GM19025 (cell line): ENCODE results near the gene PIM1.
"Not testable (repeated sequence)": the region's sequence is repeated elsewhere in the genome, so short reads cannot be mapped to it uniquely, and the experiment has no call there.

Experiments
- ATAC-seq: cut with Tn5 transposase; IDR thresholded peaks from one replicate; pipeline ENCODE4 v1.9.1; 2021; ENCODE audit warnings: mild to moderate bottlenecking, low read depth, moderate library complexity; ENCODE audit not compliant: unreplicated experiment

The PIM1 gene

DNA sequence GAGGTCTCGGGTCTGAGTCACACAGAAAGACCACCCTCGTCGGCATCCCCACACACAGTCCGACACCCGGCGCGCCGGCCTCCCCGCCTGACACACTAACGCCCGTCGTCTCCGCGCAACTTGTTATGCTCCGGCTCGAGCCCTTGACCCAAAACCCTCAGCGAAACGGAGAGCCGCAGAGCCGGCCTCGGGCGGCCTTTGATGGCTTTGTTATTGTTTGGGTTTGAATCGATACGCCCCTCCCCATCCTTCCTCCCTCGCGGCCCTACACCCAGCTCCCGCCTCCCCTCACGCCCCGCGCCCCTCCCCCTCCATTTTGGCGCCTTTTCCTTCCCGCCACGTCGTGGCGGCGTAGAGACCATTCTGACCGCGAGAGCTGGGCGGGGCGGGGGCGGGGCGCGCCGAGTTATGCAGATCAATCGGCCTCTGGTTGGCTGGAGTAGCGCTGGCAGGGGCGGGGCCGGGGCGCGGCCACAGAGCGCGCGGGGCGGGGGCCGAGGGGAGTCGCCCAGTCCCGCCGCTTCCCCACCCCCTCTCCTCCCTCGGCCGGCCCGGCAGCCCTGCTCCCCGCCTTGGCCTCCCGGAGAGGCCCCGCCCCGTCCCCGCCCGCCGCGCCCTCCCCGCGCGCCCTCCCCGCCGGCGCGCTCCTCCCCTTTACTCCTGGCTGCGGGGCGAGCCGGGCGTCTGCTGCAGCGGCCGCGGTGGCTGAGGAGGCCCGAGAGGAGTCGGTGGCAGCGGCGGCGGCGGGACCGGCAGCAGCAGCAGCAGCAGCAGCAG, at the start of gene PIM1:
Gene PIM1 (plus strand): TSS at position 657 of the 777 bp plus-strand sequence. CDS start 424 bp downstream, outside the sequence.
- ATAC-seq = peak; percentile 79

DNA sequence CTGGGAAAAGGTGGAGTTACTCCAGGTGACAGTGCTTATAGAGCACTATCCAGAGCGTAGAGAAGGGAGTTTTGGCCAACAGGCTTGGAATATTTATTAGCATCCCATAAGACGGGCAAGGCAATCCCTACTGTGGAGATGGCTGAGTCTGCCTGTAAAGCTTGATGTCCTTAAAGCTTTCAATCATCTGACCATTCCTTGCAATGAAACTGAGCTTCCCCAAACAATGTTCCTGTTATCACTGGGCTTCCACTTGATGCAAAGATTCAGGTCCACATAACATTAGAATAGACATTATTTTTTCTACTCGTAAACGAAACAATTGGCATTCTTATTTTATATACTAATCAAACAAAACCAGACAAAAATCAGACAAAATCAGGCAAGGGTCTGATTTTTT, 48.4 kb upstream of the PIM1 start:
- no peak for ATAC-seq

DNA sequence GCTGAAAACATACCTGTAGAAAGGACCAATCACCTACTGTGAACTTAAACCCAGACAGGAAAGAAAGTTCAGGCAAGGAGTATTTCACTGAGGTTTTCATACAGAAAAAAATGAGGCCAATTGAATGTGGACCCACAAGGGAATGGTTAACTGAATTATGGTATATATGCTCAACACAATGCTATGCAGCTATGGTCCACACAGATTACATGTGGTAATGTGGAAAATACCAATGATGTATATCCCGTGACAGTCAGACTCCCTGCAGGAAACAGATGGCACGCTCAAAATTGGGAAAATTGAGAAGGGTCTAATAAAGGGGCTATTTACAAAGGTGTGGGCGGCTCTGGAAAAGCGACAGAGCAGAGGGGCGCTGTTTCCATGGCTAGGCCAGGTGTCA, 47.1 kb upstream of the PIM1 start:
- no peak for ATAC-seq

DNA sequence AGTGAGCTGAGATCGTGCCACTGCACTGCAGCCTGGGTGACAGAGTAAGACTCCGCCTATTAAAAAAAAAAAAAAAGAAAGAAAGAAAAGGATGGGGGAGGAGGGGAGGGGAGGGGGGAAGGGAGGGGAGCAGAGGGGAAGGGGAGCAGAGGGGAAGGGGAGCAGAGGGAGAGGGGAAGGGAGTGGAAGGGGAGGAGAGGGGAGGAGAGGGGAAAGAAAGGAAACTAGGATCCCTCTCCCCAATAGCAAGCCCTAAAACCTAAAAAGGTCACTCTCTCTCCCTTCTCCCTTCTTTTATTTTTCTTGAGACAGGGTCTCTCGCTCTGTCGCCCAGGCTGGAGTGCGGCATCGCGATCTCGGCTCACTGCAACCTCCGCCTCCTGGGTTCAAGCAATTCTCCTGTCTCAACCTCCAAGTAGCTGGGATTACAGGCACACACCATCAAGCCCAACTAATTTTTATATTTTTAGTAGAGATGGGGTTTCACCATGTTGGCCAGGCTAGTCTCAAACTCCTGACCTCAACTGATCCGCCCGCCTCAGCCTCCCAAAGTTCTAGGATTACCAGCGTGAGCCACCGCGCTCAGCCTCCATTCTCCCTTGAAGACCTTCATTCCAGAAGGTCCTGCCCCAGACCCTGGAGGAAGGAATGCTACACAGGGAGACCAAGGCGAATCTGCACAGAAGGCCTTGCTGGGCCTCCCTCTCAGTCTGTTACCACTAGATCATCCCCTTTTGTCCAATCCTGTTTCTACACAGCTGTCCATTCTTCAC, 45.8 kb upstream of the PIM1 start:
- ATAC-seq = no peak

DNA sequence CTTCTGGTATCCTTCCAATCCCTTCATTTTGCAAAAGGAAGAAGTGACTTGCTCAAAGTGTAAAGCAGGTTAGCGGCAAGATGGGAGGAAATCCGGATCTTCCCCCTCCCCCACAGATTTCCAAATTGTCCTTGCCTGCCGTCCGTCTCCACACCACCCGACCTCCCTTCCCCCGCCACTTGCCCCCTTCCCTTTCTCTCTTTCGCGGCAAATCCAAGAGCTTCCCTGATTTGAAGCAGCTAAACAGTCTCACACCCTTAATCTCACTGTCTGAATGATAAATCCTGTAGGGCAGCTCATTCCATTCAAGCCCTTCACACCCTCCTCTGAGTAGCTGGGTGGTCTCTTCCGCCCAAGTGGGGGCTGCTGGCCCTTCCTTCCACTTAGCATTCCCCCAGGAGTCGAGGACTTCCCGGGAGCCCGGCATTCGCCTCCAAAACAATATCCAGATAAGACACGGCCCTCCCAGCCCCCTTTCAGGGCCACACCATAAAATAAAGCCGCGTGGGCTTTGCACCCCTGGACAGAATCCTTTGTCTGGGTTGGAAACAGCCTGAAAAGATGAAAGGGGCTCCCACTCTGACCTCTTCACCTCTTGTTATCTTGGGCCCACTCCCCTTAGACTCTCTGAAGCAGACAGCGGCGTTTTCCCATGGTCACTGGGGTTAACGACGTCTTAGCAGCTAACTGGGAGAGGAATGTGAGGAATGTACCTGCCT, 44.0 kb upstream of the PIM1 start:
- ATAC-seq = no peak

DNA sequence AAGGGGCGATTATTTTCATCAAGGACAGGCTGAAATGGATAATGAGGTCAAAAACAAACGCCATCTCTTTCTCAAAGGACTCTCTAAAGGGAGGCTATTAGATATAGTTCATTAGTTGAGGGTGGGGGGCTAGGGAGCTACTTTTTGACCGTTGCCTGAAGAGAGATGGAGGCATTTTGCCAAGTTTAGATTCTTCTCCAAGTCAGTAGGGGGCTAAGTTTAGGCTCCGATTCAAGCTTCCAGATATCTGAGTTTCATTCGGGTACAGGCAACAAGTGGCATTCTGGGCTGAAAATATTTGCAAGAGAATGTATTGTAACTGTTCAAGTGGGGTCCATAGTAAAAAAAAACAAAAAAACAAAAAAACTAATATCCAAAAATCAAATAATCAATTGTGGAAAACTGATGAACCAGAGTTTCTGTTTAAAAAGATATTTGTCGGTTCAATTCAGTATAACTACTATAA, 43.4 kb upstream of the PIM1 start:
- ATAC-seq = no peak

DNA sequence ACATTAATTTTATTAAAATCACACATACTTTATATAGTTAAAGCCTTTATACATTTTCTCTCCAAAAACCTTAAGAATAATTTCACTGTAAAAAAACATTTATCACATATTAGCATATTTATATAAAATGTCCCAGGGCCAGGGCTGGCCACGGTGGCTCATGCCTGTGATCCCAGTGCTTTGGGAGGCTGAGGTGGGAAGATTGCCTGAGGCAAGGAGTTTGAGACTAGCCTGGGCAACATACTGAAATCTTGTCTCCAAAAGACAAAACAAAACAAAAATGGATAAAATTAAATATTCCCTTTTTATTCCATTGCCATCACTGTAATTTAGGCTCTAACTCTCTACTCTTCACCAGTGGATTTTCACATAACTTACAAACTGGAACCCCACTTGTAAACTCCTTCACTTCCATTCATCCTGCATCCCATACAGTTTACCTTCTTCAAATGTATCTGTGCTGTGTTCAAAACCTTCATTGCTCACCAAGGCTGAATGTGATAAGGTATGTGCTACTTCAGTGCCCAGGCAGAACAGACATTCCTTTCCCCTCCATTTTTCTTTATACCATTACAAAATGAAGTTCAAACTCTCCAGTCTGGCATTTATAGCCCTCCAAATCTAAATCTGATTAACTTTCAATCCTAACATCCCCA, 42.9 kb upstream of the PIM1 start:
- ATAC-seq = no peak

DNA sequence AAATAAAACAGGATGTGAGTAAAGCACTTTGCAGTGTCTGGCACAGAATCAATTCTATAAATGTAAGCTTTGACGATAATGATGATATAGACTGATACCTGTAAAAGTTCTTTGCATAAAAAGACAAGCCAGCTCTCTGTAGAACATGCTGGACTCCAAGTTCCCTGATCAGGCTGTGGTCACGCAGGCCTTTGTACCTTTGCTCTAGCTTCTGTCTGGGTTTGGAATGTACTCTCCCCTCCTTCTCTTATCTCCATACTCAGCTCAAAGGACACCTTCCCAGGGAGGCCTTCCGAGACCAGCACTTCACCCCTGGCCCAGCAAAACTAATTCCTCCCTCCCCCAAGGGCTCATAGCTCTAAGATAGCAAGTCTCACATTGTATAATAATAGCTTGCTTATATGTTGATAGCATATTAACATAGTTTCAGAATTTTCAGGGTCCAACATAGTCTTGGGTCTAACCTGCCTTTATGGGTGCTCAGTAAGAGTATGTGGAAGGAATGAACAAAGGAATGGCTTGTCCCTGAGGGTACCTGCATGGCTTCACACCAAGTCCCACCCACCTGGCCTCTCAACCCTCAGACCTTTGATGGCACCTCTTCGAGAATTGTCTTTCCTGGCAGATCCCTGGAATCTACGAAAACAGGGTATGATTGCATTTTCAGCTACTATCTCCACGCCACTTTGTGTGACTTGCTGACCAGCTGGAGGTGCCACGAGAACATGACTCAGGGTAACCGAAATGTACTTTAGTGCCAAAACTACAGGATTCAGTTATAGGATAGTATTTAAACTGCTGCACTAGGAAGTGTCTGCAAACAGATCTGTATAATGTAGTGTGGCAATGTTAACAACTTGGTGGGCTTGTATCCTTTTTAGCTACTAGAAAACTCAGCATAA, 41.7 kb upstream of the PIM1 start:
- ATAC-seq = no peak

DNA sequence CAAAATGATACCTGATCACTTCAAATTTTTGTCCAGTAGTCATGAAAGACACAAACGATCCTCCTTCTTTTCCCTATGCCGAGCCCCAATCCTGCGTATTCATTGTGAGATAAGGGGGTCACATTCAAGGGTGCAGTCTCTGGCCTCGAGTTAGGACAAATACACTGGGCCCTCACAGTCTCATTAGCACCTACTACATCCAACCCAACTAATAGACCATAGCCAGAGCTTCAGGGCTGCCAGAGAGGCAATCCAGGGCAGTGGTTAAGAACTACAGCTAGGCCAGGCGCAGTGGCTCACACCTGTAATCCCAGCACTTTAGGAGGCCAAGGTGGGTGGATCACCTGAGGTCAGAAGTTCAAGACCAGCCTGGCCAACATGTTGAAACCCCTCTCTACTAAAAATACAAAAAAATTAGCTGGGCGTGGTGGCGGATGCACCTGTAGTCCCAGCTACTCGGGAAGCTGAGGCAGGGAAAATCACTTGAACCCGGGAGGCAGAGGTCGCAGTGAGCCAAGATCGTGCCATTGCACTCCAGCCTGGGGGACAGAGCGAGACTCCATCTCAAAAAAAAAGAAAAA, 41.0 kb upstream of the PIM1 start:
- not testable (repeated sequence) for ATAC-seq

DNA sequence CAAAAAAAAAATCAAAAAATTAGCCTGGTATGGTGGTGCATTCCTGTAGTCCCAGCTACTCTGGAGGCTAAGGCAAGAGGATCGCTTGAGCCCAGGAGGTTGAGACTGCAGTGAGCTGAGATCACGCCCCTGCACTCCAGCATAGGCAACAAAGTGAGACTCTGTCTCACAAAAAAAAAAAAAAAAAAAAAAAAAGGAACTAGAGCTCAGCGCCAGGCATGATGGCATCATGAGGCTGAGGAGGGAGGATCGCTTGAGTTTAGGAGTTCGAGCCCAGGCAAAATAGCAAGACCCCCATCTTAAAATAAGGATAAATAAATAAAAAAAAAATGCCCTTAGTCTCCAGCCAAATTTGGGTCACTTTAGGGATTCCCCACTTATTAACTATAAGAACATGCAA, 40.4 kb upstream of the PIM1 start:
- no peak for ATAC-seq

DNA sequence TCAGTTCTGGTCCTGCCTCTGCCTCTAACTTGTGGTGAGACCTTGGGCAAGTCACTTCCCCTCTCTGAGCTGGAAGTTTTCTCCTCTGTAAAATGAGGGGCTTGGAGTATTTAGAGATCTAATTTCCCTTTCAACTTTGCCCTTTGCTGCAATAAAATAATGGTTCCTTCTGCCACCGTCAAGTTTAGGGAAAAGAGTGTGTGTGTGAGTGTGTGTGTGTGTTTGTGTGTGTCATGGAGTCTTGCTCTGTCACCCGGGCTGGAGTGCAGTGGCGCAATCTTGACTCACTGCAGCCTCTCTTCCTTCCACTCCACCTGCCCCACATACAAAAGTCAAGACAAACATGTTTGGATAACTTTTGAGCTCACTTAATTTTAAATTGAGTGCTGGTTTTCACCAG, 39.2 kb upstream of the PIM1 start:
- ATAC-seq = no peak

DNA sequence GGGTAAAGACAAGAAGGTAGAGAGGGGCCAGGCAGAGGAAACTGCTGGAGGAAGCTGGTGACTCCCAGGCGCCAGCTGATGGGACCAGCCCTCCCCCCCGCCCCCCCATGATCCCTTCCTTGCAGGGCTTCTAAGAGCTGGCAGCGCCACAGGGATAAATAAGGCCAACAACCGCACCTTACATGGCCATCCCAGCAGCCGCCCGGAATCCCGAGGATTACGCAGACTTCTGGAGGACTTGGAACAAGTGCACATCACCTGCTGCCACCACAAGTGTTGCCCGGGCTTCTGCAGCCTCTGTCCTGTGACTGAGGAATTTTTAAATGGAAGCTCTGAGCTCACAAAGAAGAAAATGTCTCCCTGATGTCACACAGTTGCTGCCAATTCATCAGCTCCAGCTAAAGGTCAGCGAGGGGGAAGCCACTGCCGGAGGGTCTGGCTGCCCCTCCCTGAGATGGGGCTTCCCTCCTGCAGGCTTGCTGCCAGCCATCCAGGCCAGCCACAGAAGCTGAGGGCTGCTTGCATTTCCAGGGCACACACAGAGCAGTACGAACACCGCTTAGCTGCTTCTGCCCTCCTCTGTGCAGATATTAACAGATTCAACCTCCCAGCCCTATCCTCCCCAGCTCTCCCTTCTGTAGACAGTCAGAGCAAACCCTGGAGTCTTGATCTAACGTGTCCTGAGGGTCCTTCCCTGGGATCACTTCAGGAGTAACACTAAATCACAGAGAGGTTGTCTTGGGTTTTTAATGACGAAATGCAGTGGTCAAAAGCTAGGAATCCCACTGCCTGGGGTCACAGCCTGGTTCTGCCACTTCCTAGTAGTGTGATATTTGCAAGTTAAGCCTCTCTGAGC, 38.6 kb upstream of the PIM1 start:
- no peak for ATAC-seq

DNA sequence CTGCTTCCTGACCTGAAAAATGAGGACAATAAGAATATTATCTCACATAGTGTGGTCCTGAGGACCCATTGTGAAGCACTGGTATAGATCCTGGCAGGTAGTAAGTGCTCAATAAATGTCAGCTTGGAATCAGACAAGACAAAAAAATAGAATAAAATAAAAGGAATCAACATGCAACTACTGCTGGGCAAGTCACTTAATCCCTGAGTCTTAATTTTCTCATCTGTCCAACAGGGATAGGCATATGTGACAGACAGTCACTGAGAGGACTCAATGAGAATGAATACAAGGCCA, 38.0 kb upstream of the PIM1 start:
- no peak for ATAC-seq

DNA sequence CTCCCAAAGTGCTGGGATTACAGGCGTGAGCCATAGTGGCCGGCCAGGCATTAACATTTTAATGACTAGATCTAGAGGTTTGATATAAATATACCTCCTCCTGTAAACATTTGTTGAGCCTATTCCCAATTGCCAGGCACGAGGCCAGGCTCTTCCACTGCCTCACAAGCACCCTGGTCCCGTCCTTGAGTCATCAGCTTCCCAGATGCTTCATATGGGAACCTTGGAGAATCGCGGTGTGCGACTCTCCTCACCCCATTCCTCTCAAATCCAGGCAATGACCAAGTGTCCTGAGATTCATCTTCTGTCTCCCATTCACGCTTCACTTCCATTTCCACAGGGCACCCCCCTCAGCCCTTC, 35.9 kb upstream of the PIM1 start:
- ATAC-seq = no peak

DNA sequence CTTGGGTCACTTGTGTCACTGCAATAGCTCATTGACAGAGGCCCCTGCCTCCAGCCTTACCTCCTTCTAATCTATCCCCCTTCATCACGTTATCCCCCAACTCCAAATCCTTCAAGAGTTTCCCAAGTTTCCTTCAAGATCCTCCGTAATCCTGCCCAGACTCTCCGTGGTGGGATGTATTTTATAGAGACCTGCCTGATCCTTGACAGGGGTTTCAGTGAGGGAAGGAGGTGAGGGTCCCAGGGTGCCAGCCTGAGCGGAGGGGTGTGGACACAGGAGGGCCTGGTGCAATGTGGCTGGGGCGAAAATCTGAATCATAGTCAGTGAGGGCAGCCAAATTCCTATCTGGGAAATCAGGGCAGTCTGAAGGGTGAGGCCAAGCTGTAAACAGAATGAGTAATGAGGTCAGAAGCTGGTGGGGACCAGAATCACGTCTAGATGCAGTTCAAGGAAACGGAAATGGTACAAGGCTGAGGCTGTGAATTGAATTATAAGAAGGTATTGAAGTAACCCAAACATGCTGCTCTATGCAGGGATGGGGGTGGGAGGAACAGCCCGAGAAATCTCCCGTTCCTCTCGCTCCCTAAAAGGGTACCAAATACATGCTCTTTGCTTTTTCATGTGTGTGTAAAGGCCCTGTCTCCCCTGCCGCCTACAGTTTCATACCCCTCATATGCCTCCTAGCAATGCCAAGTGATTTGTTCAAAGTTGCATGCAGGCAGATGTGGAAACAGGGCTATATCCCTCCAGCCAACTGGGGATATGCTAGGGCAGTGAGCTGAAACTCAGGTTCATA, 35.4 kb upstream of the PIM1 start:
- no peak for ATAC-seq

DNA sequence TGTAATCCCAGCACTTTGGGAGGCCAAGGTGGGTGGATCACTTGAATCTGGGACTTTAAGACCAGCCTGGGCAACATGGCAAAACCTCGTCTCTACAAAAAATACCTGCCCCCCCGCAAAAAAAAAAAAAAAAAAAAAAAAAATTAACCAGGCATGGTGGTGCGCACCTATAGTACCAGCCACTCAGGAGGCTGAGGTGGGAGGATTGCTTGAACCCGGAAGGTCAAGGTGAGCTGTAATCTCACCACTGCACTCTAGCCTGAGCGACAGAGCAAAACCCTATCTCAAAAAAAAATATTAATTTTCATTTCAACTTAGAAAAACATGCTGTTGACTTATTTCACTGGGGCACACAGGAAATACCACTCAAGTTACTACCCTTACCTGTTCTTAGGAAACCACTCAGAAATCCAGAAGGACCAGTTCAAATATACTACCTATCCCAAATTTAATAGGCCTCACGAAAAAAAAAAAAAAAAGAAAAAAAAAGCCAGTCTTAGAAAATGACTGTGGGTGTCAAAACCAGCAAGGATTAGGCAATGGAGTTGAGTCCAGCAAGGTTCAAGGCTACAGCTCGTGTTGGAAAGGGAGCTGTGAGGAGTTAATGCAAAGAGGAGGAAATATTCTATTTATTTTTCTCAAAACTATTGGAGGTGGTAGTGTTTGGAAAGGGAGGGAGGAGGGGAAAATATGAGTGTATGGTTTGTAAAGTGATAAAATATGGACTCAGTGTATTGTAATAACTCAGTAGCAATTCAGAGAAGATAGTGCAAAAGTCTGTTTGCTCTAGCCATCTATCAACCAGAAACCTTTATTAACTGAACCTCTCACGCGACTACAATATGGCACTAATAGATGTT, 33.9 kb upstream of the PIM1 start:
- ATAC-seq = no peak

DNA sequence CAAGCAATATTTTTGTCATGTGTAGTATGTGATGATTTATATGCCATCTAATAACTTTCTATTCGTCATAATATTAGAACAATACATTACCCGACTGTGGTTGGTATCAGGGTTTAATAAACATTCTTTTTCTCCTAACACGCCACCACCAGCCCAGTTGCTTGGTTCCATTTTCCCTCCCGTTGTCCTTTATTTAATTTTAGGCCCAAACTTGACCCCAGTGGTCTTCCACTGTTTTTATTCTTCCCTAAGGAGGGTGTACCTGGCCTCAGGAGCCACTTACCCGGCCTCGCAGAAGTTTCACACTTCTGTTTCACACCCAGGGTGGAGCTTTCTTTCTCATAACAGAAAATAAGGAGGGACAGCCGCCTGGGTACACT, 33.1 kb upstream of the PIM1 start:
- no peak for ATAC-seq
